NCI-H2196 (cell line): ENCODE data around the gene THAP11.

ENCODE experiments used
- DNase-seq: peaks from one replicate; lab custom pipeline; 2025; ENCODE audit not compliant: unreplicated experiment; lab: John Stamatoyannopoulos, UW

The THAP11 gene

GRCh38 chr16:67841816-67842508 is at the start of gene THAP11:
THAP11 (plus strand) TSS chr16:67842320; CDS start chr16:67842555, 235 bp downstream.
- peak; percentile 85 for DNase-seq

GRCh38 chr16:67796099-67796718 is 45.9 kb upstream of the THAP11 start:
- DNase-seq = no peak

- DNase-seq = no peak
These were observed 41.7 kb upstream of the THAP11 start for GRCh38 chr16:67800338-67800926.

GRCh38 chr16:67801241-67801640 is 40.9 kb upstream of the THAP11 start:
- no peak for DNase-seq

GRCh38 chr16:67801883-67802282 is 40.2 kb upstream of the THAP11 start:
- no peak for DNase-seq

- no peak for DNase-seq
These were observed 38.2 kb upstream of the THAP11 start for GRCh38 chr16:67803894-67804293.

- DNase-seq = no peak
These were observed 37.1 kb upstream of the THAP11 start for GRCh38 chr16:67804853-67805542.

- no peak for DNase-seq
These were observed 36.2 kb upstream of the THAP11 start for GRCh38 chr16:67805718-67806427.

- DNase-seq = peak; percentile 92
These were observed 35.5 kb upstream of the THAP11 start, which contains the start of the genes RANBP10 and TSNAXIP1 for GRCh38 chr16:67806428-67807147. RANBP10 (minus strand) TSS chr16:67806560; CDS start chr16:67806536, 24 bp downstream. TSNAXIP1 (plus strand) TSS chr16:67806889; CDS start chr16:67807150, 261 bp downstream.

- no peak for DNase-seq
These were observed 34.9 kb upstream of the THAP11 start for GRCh38 chr16:67807148-67807682.

- DNase-seq = no peak
These were observed 30.2 kb upstream of the THAP11 start for GRCh38 chr16:67811899-67812298.

GRCh38 chr16:67814567-67814966 is 27.6 kb upstream of the THAP11 start:
- no peak for DNase-seq

- DNase-seq = no peak
These were observed 21.4 kb upstream of the THAP11 start for GRCh38 chr16:67820608-67821259.

- DNase-seq = no peak
These were observed 19.6 kb upstream of the THAP11 start for GRCh38 chr16:67822511-67822910.

GRCh38 chr16:67825119-67825518 is 17.0 kb upstream of the THAP11 start:
- no peak for DNase-seq

GRCh38 chr16:67825906-67826305 is 16.2 kb upstream of the THAP11 start:
- DNase-seq = no peak

GRCh38 chr16:67828651-67829050 is 13.5 kb upstream of the THAP11 start:
- no peak for DNase-seq

- DNase-seq = no peak
These were observed 9.1 kb upstream of the THAP11 start for GRCh38 chr16:67833030-67833414.

GRCh38 chr16:67833415-67834241 is 8.5 kb upstream of the THAP11 start:
- peak; percentile 77 for DNase-seq
